Fibroblast of villous mesenchyme (primary cell): ENCODE data around the gene FBLIM1. TPM values are rescaled to one million over a fixed set of nuclear protein-coding genes. Genes with fewer than 3 reads are reported as not detected.

ENCODE experiments used
- DNase-seq: peaks from one replicate; pipeline ENCODE4 v3.0.0-alpha.2; 2010; ENCODE audit warnings: low read depth
- H3K4me3 ChIP-seq: 2 replicates; pipeline ENCODE4 v1.5.1; 2011; ENCODE audit warnings: low read depth, mild to moderate bottlenecking, low read length
- total RNA-seq: library from RNA; depleted of rRNA; stranded (reverse); fragments of >200 nt; gene quantifications from 2 replicates; pipeline ENCODE4 v1.2.3, GENCODE V29; 2012
- TF ChIP-seq, protein P1 (sequence below): IDR thresholded peaks from 2 replicates; pipeline ENCODE4 v1.5.1; 2012; ENCODE audit warnings: low read depth, mild to moderate bottlenecking, low read length; ENCODE audit not compliant: insufficient read depth

The FBLIM1 gene
- total RNA-seq, 1 donor, result 188 TPM

DNA sequence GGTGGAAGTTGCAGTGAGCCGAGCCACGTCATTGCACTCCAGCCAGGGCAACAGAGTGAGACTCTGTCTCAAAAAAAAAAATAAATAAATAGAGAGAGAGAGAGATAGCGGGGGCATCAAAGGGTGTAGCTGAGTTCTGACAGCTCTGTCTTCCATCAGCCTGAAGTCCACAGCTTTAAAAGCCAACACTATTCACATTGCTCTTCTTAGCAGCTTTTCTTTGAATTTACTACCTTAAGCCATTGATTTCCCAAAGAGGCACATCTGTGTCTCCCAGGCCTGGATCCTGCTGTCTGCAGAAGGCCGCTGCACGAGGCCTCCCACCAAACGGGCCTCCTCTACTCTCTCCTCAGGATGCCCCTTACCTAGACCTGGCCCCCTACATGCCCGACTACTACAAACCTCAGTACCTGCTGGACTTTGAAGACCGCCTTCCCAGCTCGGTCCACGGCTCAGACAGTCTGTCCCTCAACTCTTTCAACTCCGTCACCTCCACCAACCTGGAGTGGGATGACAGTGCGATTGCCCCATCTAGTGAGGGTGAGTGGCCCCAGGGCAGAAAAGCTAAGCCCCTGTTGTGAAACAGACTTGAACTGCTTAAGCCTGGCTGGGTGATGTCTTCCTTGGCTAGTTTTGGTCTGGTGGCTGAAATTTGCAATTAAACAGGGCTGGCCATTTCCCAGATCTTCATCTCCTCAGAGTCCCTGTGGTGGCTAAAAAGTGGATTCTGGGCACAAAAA is 39.0 kb upstream of the FBLIM1 start:
- DNase-seq, result peak; percentile 53
- no peak overlapping the region for H3K4me3 ChIP-seq
- TF ChIP-seq, protein P1, sequence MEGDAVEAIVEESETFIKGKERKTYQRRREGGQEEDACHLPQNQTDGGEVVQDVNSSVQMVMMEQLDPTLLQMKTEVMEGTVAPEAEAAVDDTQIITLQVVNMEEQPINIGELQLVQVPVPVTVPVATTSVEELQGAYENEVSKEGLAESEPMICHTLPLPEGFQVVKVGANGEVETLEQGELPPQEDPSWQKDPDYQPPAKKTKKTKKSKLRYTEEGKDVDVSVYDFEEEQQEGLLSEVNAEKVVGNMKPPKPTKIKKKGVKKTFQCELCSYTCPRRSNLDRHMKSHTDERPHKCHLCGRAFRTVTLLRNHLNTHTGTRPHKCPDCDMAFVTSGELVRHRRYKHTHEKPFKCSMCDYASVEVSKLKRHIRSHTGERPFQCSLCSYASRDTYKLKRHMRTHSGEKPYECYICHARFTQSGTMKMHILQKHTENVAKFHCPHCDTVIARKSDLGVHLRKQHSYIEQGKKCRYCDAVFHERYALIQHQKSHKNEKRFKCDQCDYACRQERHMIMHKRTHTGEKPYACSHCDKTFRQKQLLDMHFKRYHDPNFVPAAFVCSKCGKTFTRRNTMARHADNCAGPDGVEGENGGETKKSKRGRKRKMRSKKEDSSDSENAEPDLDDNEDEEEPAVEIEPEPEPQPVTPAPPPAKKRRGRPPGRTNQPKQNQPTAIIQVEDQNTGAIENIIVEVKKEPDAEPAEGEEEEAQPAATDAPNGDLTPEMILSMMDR, result no peak

DNA sequence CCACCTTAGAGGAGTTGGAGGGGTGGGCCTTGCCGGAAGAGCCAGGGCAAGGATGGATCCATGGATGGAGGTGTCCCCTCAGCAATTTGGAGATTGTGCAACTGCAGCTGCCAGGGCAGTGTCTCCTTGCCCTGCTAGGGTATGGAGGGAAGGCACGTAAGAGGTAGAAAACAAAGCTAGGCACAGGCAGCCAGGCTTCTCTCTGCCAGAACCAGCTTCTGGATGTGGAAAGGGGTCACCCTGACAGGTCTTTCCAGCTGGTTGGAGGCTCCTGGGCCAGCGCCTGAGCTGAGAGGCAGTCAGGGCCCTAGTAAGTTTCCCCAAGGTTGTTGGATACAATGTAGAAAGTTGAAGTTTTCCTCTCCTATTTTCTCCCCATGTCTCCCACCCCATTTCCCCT is 37.7 kb upstream of the FBLIM1 start:
- no peak for DNase-seq
- H3K4me3 ChIP-seq, result no peak overlapping the region
- TF ChIP-seq, protein P1, result no peak

DNA sequence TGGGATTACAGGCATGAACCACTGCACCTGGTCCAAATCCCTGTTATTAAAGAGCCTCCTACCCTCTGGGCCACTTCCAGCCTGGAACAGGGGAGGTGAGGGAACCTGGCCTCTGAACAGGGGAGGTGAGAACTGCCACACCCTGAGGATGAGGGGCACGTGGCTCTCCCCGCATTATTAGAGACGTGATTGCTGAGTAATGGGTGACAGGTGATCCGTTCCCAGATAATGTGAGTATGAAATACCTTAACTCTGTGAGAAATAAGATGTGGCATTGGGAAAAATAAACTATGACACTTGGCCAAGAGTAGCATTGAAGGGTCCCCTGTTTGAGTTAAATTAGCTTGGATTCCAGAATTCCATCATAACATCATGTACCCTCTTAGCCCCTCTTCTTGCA is 36.2 kb upstream of the FBLIM1 start:
- H3K4me3 ChIP-seq, result no peak overlapping the region
- DNase-seq, result no peak
- TF ChIP-seq, protein P1, result no peak

DNA sequence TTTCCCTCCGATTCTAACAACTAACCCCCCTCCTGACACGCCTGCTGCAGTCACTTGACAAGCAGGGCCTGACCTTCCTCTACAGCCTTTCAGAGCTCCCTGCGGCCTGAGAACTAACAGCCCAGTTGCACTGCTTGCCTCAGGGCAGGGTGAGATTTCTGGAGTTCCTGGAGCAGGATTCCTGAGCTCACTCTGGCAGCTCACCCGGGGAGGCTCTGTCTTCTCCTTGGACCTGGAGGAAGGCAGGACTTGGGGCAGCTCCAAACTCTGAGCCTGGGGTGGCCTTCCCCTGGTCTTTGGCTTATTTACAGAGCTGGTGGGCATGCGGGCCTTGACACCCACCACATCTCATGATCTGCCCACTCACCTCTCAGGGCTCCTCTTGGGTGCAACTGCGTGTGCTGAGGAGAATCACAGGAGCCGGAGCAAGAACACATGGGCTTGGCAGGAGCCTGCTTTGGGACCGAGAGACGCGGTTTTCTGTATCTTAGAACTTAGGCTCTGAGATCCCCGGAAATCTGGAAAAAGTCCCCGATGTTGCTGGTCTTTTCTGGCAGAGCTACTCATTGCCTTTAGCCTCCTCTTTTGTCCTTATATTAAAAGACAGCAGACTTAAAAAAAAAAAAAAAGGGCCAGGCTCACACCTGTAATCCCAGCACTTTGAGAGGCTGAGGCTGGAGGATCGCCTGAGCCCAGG is 35.6 kb upstream of the FBLIM1 start:
- H3K4me3 ChIP-seq, result no peak overlapping the region
- peak; percentile 27 for DNase-seq
- TF ChIP-seq, protein P1, result no peak

DNA sequence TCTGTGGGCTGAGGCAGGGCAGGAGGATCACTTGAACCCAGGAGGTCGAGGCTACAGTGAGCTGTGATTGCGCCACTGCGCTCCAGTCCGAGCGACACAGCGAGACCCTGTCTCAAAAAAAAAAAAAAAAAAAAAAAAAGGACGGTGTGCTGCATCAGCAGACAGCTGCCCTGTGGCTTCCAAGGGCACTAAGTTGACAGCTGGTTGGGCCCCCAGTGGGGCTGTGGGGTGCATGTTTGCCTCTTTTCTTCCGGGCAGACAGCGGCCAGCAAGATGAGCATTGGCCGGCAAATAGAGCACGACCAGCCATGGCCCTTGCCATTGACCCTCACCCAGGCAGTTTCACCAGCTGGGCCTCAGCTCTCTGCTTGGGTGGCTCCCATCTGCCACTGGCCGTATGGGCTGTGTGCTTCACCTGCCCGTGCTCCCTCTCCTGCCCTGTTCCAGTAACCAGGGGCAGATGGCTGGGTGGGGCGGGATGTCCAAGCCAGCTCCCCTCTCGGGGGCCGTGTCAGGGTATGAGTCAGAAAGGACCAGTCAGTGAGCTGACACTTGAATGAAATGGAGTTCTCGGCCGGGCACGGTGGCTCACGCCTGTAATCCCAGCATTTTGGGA is 34.9 kb upstream of the FBLIM1 start:
- TF ChIP-seq, protein P1, result no peak
- H3K4me3 ChIP-seq, result no peak overlapping the region
- no peak for DNase-seq

DNA sequence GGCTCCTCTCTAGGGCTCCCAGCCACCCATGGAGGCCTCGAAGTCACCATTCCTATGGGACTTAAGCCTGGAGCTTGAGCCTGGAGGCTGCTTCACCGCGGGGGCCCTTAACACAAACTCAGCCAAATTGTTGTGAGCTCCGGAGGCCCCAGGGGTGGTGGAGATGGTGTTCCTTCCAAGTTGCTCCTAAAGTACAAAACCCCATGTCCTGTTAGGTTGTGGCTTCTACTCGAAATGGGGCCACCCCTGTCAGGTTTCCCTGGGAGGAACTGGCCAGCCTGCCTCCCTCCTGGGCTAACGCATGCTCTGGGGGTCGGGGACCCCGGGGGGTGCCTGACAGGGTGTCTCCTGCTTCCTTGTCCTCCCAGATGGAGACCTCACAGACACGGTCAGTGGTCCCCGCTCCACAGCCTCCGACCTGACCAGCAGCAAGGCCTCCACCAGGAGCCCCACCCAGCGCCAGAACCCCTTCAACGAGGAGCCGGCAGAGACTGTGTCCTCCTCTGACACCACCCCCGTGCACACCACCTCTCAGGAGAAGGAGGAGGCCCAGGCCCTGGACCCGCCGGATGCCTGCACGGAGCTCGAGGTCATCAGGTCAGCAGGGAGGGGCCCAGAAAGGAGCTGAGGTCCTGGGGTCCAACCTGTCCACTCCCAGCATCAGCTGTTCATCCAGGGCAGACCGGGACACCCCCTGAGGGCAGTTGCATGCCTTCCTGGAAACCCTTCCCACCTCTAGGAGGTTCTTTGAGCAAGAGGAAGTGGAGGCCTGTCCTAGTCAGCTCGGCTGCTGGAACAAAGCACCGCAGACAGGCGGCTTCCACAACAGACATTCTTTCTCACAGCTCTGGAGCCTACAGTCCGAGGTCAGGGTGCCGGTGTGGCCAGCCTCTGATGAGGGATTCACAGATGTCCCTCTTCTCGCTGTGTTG is 33.4 kb upstream of the FBLIM1 start:
- H3K4me3 ChIP-seq, result no peak overlapping the region
- DNase-seq, result peak; percentile 22
- TF ChIP-seq, protein P1, result no peak
